Measurements from ENCODE around the gene OR2A1.
"Not testable (repeated sequence)": the region's sequence is repeated elsewhere in the genome, so short reads cannot be mapped to it uniquely, and the experiment has no call there.

DNA sequence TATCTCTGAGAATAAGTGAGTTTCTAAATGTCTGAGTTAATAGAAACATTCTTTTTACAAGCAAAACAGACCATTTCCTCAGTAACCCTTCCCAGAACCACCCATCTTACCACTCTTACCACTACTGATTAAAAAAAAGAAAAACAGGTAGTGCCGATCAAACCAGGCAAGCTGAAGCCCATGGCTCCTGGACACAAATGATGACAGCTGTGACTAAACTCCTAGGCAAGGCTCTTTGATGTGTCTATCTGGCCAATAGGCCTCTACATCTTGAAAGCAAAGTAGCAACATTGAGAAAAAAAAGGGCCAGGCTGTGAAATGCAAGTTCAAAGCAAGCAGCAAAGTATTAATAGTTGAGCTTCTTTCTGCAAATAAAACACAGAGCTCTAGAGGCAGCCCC is 36.4 kb downstream of the OR2A1 start:
- TF ChIP-seq, protein P1, sequence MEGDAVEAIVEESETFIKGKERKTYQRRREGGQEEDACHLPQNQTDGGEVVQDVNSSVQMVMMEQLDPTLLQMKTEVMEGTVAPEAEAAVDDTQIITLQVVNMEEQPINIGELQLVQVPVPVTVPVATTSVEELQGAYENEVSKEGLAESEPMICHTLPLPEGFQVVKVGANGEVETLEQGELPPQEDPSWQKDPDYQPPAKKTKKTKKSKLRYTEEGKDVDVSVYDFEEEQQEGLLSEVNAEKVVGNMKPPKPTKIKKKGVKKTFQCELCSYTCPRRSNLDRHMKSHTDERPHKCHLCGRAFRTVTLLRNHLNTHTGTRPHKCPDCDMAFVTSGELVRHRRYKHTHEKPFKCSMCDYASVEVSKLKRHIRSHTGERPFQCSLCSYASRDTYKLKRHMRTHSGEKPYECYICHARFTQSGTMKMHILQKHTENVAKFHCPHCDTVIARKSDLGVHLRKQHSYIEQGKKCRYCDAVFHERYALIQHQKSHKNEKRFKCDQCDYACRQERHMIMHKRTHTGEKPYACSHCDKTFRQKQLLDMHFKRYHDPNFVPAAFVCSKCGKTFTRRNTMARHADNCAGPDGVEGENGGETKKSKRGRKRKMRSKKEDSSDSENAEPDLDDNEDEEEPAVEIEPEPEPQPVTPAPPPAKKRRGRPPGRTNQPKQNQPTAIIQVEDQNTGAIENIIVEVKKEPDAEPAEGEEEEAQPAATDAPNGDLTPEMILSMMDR (IDR thresholded peaks at IDR 0.05): not testable (repeated sequence)
- not testable (repeated sequence) for TF ChIP-seq POLR2A, POLR2AphosphoS5, EP300 (IDR thresholded peaks at IDR 0.05)
